Measurements from ENCODE around the gene TBC1D22B.
"Not testable (repeated sequence)": the region's sequence is repeated elsewhere in the genome, so short reads cannot be mapped to it uniquely, and the experiment has no call there.

DNA sequence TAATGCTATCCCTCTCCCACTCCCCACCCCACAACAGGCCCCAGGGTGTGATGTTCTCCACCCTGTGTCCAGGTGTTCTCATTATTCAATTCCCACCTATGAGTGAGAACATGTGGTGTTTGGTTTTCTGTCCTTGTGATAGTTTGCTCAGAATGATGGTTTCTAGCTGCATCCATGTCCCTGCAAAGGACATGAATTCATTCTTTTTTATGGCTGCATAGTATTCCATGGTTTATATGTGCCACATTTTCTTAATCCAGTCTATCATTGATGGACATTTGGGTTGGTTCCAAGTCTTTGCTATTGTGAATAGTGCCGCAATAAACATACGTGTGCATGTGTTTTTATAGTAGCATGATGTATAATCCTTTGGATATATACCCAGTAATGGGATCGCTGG lies 80.7 kb downstream of the TBC1D22B start:
- TF ChIP-seq, protein P1, sequence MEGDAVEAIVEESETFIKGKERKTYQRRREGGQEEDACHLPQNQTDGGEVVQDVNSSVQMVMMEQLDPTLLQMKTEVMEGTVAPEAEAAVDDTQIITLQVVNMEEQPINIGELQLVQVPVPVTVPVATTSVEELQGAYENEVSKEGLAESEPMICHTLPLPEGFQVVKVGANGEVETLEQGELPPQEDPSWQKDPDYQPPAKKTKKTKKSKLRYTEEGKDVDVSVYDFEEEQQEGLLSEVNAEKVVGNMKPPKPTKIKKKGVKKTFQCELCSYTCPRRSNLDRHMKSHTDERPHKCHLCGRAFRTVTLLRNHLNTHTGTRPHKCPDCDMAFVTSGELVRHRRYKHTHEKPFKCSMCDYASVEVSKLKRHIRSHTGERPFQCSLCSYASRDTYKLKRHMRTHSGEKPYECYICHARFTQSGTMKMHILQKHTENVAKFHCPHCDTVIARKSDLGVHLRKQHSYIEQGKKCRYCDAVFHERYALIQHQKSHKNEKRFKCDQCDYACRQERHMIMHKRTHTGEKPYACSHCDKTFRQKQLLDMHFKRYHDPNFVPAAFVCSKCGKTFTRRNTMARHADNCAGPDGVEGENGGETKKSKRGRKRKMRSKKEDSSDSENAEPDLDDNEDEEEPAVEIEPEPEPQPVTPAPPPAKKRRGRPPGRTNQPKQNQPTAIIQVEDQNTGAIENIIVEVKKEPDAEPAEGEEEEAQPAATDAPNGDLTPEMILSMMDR (IDR thresholded peaks at IDR 0.05), result not testable (repeated sequence)
- TF ChIP-seq MAZ (IDR thresholded peaks at IDR 0.05; ENCODE audit: borderline replicate concordance, low read depth, low read length); JUNB (IDR thresholded peaks at IDR 0.05); PHF8 (IDR thresholded peaks at IDR 0.05; ENCODE audit: borderline replicate concordance, low read depth); POLR2A (IDR thresholded peaks at IDR 0.05; ENCODE audit: low read length): not testable (repeated sequence)
- TF ChIP-seq, protein P2, sequence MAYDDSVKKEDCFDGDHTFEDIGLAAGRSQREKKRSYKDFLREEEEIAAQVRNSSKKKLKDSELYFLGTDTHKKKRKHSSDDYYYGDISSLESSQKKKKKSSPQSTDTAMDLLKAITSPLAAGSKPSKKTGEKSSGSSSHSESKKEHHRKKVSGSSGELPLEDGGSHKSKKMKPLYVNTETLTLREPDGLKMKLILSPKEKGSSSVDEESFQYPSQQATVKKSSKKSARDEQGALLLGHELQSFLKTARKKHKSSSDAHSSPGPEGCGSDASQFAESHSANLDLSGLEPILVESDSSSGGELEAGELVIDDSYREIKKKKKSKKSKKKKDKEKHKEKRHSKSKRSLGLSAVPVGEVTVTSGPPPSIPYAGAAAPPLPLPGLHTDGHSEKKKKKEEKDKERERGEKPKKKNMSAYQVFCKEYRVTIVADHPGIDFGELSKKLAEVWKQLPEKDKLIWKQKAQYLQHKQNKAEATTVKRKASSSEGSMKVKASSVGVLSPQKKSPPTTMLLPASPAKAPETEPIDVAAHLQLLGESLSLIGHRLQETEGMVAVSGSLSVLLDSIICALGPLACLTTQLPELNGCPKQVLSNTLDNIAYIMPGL (CRISPR knock-in tag; IDR thresholded peaks at IDR 0.05; ENCODE audit: borderline replicate concordance), result not testable (repeated sequence)
